Fibroblast of lung (primary cell): ENCODE results near the gene XPR1.

Source experiments
- EZH2 ChIP-seq: IDR thresholded peaks from 2 replicates; pipeline ENCODE4 v1.5.1; 2012; ENCODE audit warnings: low read length, control low read depth, mild to moderate bottlenecking; ENCODE audit errors: missing control alignments
- TF ChIP-seq, protein P1 (sequence below), 2 donors: IDR thresholded peaks in 1 of 2; conservative IDR thresholded peaks in 1 of 2; 1 replicate in 1 of 2; 2 replicates in 1 of 2; pipeline ENCODE4 v1.5.1; 2011 to 2012; ENCODE audit warnings: low read length in 2 of 2, control low read depth in 1 of 2, inconsistent platforms in 1 of 2, low read depth in 1 of 2, mild to moderate bottlenecking in 1 of 2

DNA sequence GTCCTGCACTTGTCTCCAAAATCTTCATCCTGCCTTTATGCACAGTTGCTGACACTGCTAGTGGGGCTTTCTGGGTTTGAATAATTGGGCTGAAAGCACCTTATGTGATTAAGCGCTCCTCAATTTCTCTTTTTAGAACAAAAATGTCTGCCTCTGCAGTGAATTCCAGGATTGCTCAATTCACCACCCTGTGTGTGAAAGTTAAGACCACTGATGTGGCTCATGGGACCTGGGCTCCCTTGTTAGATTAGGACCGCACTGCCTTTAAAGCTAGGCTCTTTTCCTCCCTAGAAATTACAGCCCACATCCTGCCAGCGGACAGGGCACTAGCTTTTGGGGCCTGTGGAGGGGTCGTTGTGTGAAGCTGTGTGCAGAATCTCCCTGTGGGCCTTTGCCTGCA is 299.7 kb downstream of the XPR1 start:
- TF ChIP-seq, protein P1, sequence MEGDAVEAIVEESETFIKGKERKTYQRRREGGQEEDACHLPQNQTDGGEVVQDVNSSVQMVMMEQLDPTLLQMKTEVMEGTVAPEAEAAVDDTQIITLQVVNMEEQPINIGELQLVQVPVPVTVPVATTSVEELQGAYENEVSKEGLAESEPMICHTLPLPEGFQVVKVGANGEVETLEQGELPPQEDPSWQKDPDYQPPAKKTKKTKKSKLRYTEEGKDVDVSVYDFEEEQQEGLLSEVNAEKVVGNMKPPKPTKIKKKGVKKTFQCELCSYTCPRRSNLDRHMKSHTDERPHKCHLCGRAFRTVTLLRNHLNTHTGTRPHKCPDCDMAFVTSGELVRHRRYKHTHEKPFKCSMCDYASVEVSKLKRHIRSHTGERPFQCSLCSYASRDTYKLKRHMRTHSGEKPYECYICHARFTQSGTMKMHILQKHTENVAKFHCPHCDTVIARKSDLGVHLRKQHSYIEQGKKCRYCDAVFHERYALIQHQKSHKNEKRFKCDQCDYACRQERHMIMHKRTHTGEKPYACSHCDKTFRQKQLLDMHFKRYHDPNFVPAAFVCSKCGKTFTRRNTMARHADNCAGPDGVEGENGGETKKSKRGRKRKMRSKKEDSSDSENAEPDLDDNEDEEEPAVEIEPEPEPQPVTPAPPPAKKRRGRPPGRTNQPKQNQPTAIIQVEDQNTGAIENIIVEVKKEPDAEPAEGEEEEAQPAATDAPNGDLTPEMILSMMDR (conservative IDR thresholded peaks at IDR 0.05 in 1 of 2, IDR thresholded peaks at IDR 0.05 in 1 of 2; ENCODE audit: low read depth in 1 of 2, low read length in 2 of 2), result no peak
- TF ChIP-seq EZH2, result no peak
